GM20000 (cell line): ENCODE results near the gene IL11.

Experiments used
- DNase-seq: peaks from one replicate; pipeline ENCODE4 v3.0.0; 2012; ENCODE audit warnings: low spot score
- TF ChIP-seq, protein P1 (sequence below): IDR thresholded peaks from 2 replicates; pipeline ENCODE4 v1.5.1; 2012; ENCODE audit warnings: mild to moderate bottlenecking, control low read depth; ENCODE audit errors: extremely low read depth, missing control alignments

The IL11 gene

DNA sequence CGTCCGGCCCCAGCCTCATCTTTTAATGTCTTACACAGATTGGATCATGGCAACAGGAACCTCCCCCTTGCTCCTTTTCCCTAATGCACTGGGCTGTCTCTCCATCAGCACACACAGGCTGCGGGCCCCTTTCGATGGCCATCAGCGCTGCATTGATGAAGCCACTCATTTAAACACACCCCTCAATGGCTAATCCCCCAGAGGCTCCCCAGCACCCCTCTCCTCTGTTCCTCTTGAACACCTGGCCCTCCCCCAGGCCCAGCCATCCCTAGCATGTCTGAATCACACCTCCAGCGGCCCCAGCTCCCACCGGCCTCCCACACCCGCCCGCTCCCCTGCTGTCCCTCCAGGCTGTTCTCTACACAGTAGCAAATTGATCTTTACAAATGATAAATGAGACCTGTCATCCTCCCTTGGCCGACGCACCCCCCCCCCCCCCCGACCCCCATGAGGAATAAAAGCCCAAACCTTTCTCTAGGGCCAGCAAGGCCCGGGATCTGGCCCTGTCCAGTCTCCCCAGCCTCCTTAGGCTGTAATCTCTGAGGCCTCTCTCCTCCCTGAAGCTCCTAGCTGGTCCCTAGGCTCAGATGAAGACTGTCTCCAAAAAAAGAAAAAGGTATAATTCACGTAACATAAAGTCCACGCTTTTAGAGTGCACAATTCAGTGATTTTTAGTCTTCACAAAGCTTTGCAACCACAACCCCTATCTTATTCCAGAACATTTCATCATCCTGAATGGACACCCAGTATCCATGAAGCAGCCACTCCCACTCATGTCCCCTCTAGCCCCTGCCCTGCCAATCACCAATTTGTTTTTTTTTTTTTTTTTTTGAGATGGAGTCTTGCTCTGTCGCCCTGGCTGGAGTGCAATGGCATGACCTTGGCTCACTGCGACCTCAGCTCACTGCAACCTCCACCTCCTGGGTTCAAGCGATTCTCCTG, 22.8 kb upstream of the IL11 start:
- TF ChIP-seq, protein P1, sequence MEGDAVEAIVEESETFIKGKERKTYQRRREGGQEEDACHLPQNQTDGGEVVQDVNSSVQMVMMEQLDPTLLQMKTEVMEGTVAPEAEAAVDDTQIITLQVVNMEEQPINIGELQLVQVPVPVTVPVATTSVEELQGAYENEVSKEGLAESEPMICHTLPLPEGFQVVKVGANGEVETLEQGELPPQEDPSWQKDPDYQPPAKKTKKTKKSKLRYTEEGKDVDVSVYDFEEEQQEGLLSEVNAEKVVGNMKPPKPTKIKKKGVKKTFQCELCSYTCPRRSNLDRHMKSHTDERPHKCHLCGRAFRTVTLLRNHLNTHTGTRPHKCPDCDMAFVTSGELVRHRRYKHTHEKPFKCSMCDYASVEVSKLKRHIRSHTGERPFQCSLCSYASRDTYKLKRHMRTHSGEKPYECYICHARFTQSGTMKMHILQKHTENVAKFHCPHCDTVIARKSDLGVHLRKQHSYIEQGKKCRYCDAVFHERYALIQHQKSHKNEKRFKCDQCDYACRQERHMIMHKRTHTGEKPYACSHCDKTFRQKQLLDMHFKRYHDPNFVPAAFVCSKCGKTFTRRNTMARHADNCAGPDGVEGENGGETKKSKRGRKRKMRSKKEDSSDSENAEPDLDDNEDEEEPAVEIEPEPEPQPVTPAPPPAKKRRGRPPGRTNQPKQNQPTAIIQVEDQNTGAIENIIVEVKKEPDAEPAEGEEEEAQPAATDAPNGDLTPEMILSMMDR: no peak
- DNase-seq: no peak

DNA sequence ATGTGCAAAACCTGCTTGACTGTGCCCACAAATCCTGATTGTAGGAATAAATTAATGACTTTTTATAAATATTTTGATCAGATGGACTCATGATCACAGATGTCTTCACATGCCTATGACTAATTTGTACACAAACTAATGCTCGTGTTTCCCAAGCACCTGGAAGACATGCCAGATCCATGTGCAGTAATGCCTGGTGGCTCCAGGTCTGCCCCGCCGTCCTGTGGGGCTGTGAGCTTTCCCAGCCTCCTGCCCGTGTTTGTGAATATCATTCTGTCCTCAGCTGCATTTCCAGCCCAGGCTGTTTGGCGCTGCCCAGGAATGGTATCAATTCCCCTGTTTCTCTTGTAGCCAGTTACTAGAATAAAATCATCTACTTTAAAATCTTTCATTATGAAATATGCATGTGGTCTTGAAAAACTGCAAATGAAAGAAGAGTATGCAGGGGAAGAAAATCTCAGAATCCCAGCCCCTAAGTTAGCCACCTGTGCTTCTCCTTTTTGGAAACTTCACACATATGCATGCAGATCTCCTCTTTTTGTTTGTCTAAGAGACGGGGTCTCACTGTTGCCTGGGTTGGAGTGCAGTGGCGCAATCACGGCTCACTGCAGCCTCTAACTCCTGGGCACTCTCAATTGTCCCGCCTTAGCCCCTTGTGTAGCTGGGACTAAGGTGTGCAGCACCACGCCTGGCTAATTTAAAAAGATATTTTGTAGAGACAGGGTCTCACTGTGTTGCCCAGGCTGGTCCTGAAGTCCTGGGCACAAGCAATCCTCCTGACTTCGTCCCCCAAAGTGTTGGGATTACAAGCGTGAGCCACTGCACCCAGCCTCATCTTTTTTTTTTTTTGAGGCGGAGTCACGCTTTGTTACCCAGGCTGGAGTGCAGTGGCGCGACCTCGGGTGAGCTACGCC, 21.7 kb upstream of the IL11 start:
- TF ChIP-seq, protein P1: no peak
- no peak for DNase-seq

DNA sequence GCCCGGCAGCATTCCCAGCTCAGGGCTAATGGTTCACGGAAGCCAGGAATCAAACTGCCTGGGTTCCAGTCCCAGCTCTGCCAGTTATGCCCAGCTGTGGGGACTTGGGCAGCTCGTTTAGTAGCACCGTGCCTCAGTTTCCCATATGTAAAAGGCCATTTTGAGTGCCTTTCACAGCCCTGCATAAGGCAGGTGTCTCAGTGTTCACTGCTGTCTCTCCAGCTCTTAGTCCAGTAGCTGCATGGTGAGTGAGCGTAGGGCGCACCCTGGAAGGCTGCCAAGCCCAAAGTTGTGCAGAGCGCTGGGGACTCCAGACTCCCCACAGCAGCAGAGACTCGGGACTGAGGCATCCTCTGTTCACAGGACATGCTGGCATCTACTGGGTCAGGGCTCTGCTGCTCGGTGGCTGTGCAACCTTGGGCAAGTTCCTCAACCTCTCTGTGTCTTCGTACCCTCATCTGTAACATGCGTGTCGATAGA, 21.0 kb upstream of the IL11 start:
- no peak for DNase-seq
- TF ChIP-seq, protein P1: no peak

DNA sequence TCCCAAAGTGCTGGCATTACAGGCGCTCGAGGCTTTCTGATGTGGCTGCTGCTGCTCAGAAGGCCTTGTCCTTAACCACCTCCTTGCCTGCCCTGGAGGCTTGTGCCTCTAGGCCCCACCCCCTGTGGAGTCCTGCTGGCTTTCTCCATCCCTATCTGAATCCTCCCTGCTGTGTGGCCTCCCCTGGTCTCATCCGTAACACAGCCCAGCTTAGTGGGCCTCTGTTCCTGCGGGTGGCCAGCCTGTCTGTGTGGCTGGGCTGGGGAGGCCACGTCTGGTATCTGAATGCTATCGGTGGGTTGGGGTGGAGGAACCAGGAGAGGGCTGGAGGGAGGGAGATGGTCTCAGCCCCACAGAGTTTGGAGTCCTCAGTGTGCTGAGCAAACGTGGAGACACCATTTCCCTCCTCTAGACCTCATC, 20.2 kb upstream of the IL11 start:
- DNase-seq: no peak
- TF ChIP-seq, protein P1: no peak

DNA sequence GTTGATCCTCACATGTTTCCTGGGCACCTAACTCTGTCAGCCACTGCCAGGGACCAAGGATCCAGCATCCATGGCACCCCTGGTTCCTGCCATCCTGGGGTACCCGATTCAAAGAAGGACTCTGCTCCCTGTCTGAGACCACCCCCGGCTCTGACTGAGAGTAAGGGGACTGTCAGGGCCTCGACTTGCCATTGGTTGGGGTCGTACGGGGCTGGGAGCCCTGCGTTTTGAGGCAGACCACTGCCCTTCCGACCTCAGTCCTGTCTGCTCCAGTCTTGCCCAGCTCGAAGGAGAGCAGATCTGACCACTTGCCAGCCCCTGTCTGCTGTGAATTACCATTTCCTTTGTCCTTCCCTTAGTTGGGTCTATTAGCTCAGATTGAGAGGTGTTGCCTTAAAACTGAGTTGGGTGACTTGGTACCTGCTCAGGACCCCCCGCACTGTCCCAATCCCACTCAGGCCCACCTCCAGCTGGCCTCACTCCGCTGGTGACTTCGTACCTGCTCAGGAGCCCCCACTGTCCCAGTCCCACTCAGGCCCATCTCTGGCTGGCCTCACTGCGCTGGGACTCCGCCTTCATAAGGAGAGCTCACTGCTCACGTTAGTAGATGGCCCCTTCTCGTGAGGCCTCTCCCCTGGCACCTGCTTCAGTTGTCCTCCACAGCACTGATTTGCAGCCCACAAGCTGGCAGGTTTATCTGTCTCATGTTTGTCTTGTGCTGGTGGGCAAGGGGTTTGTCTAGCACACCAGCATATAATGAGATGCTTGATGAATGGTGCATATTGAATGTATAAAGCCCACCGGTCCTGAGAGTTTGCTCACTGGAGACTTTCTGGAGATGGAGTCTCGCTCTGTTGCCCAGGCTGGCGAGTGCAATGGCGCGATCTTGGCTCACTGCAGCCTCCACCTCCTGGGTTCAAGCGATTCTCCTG, 19.4 kb upstream of the IL11 start:
- TF ChIP-seq, protein P1: no peak
- DNase-seq: no peak

DNA sequence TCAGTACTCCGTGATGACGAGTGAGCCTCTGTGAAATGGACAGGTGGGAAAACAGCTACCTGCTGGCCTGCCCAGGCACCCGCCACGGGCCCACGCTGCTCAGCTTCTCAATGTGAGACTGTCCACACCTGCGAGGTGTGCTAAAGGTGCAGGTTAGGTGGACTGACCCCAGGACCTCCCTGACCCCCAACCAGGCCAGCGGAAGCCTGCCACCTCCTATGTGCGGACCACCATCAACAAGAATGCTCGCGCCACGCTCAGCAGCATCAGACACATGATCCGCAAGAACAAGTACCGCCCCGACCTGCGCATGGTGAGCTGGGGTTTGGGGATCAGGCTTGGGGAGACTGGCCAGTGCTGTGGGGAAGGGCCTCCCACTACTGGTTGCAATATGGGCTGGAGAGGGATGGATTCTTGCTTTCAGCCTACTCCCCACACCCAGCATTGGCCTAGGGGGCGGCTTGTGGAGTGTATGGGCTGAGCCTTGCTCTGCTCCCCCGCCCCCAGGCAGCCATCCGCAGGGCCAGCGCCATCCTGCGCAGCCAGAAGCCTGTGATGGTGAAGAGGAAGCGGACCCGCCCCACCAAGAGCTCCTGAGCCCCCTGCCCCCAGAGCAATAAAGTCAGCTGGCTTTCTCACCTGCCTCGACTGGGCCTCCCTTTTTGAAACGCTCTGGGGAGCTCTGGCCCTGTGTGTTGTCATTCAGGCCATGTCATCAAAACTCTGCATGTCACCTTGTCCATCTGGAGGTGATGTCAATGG, 17.7 kb upstream of the IL11 start:
- TF ChIP-seq, protein P1: no peak
- DNase-seq: no peak
